Measurements from ENCODE around the gene HSPBP1.

HSPBP1 gene

GRCh38 chr19:55258476-55258827, 21.5 kb downstream of the HSPBP1 start:
- peak overlapping the region; percentile 80 to 99 (median 95) for H3K27ac ChIP-seq

GRCh38 chr19:55257461-55258420, 22.2 kb downstream of the HSPBP1 start:
- H3K4me3 ChIP-seq = peak overlapping the region; percentile 55 to 91 (median 89)
- peak overlapping the region; percentile 57 to 99 (median 94) for H3K27ac ChIP-seq

More at GRCh38 chr19:55258476-55258827, 21.5 kb downstream of the HSPBP1 start:
- peak overlapping the region; percentile 55 to 91 (median 89) for H3K4me3 ChIP-seq

GRCh38 chr19:55256562-55257460, 23.1 kb downstream of the HSPBP1 start:
- peak overlapping the region; percentile 55 to 91 (median 89) for H3K4me3 ChIP-seq
- H3K27ac ChIP-seq = peak overlapping the region in 17 of 21 experiments; percentile 57 to 98 (median 94)

- Histone ChIP-seq H3K27ac (peak overlapping the region in 19 of 21 experiments; percentile 64 to 98 (median 83)), H3K4me3 (peak overlapping the region; percentile 12 to 89 (median 32))
Observed at GRCh38 chr19:55255618-55256423, 24.1 kb downstream of the HSPBP1 start.

- Histone ChIP-seq H3K4me3 (peak overlapping the region; percentile 12 to 89 (median 29)), H3K27ac (peak overlapping the region in 20 of 21 experiments; percentile 64 to 98 (median 83))
Observed at GRCh38 chr19:55254625-55254977, 25.3 kb downstream of the HSPBP1 start.

GRCh38 chr19:55253842-55254624, 25.9 kb downstream of the HSPBP1 start:
- peak overlapping the region; percentile 12 to 89 (median 29) for H3K4me3 ChIP-seq

GRCh38 chr19:55252760-55253663, 26.9 kb downstream of the HSPBP1 start:
- H3K27ac ChIP-seq = peak overlapping the region in 16 of 21 experiments; percentile 3 to 98 (median 86)

More at GRCh38 chr19:55253842-55254624, 25.9 kb downstream of the HSPBP1 start:
- H3K27ac ChIP-seq = peak overlapping the region in 20 of 21 experiments; percentile 64 to 98 (median 83)

GRCh38 chr19:55251341-55252081, 28.4 kb downstream of the HSPBP1 start:
- Histone ChIP-seq H3K27ac (peak overlapping the region in 17 of 21 experiments; percentile 3 to 91 (median 54)), H3K4me3 (no peak overlapping the region)

More at GRCh38 chr19:55252760-55253663, 26.9 kb downstream of the HSPBP1 start:
- H3K4me3 ChIP-seq = peak overlapping the region in 1 of 7 experiments; percentile 32

- no peak overlapping the region for H3K4me3 ChIP-seq
- peak overlapping the region in 14 of 21 experiments; percentile 3 to 91 (median 55) for H3K27ac ChIP-seq
Observed at GRCh38 chr19:55250262-55251036, 29.5 kb downstream of the HSPBP1 start.

GRCh38 chr19:55249841-55250240, 30.1 kb downstream of the HSPBP1 start:
- Histone ChIP-seq H3K4me3 (no peak overlapping the region), H3K27ac (no peak overlapping the region)

GRCh38 chr19:55248704-55249103, 31.2 kb downstream of the HSPBP1 start:
- H3K4me3 ChIP-seq = no peak overlapping the region
- peak overlapping the region in 1 of 21 experiments; percentile 15 for H3K27ac ChIP-seq

GRCh38 chr19:55248166-55248675, 31.7 kb downstream of the HSPBP1 start:
- peak overlapping the region in 2 of 21 experiments; percentile 10 to 15 for H3K27ac ChIP-seq
- H3K4me3 ChIP-seq = no peak overlapping the region

GRCh38 chr19:55247621-55248099, 32.2 kb downstream of the HSPBP1 start:
- H3K4me3 ChIP-seq = no peak overlapping the region
- H3K27ac ChIP-seq = peak overlapping the region in 1 of 21 experiments; percentile 10

GRCh38 chr19:55246462-55247451, 33.2 kb downstream of the HSPBP1 start:
- H3K27ac ChIP-seq = peak overlapping the region in 1 of 21 experiments; percentile 32
- no peak overlapping the region for H3K4me3 ChIP-seq

Measured in skin epidermis (tissue), 12 donors.